ENCODE results near the gene SDHB. TPM values are rescaled to one million over a fixed set of nuclear protein-coding genes. Genes with fewer than 3 reads are reported as not detected.

SDHB gene
- total RNA-seq, 1 experiment from 2014 or later: 70.1 TPM

- CTCF ChIA-PET: interaction anchor here (0.6 to 1.0 kb wide), 2 partner anchors 12 to 47 kb away, joined by 3 to 5 read pairs; no protein-coding TSS in a partner anchor
- BruUV-seq (replicated peaks): no TSS peak
- H3K27ac Mint-ChIP-seq (ENCODE audit: unreplicated experiment): no peak overlapping the region
- TF ChIP-seq CTCF (IDR thresholded peaks at IDR 0.05; ENCODE audit: unreplicated experiment): peak; percentile 31
- H3K4me1 Mint-ChIP-seq (ENCODE audit: low read depth, unreplicated experiment): no peaks in the 10 kb centered on the region
- peaks cover 14% of the 10 kb centered on the region for H3K27me3 Mint-ChIP-seq (ENCODE audit: unreplicated experiment)
- no peaks in the 10 kb centered on the region for H3K9me3 Mint-ChIP-seq (ENCODE audit: low read depth, unreplicated experiment)
- no peaks in the 10 kb centered on the region for H3K36me3 Mint-ChIP-seq (ENCODE audit: insufficient read depth, unreplicated experiment)
- peak; percentile 8 for DNase-seq
- intact Hi-C loops (cut with micrococcal nuclease; ENCODE audit: unreplicated experiment): no loop called here
- no peak overlapping the region for H3K4me3 Mint-ChIP-seq (ENCODE audit: low read depth, unreplicated experiment)
Observed at GRCh38 chr1:16986962-16987361, 66.9 kb downstream of the SDHB start.

- DNase-seq: no peak
- TF ChIP-seq CTCF (IDR thresholded peaks at IDR 0.05; ENCODE audit: unreplicated experiment): no peak
- Mint-ChIP-seq H3K27ac (ENCODE audit: unreplicated experiment) (no peak overlapping the region), H3K27me3 (ENCODE audit: unreplicated experiment) (peaks cover 18% of the 10 kb centered on the region), H3K9me3 (ENCODE audit: low read depth, unreplicated experiment) (no peaks in the 10 kb centered on the region), H3K36me3 (ENCODE audit: insufficient read depth, unreplicated experiment) (no peaks in the 10 kb centered on the region), H3K4me3 (ENCODE audit: low read depth, unreplicated experiment) (no peak overlapping the region), H3K4me1 (ENCODE audit: low read depth, unreplicated experiment) (peaks cover 1% of the 10 kb centered on the region)
- CTCF ChIA-PET: interaction anchor here (1.0 kb wide), 1 partner anchor 11 kb away, joined by 3 read pairs; no protein-coding TSS in a partner anchor
- no TSS peak for BruUV-seq (replicated peaks)
- intact Hi-C loops (cut with micrococcal nuclease; ENCODE audit: unreplicated experiment): no loop called here
Observed at GRCh38 chr1:16986560-16986959, 67.3 kb downstream of the SDHB start.

DNA sequence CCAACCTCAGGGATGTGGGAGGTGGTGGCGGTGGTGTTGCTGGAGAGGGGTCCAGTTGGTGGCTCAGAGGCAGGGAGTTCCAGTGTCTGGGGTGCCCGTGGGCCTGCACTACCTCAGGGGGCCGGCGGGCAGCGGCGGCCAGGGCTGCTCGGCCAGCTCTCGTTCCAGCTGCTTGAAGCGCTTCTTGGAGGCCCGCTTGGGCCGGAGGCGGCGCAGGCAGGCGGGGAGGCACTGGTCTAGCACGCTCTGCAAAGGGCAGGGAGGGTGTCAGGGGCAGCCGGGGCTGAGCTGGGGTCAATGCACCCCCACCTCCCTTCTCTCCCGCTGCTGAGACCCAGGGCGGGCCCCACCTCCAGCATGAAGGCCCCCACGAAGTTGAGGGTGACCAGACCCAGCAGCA is 67.7 kb downstream of the SDHB start:
- intact Hi-C loops (cut with micrococcal nuclease; ENCODE audit: unreplicated experiment): no loop called here
- H3K36me3 Mint-ChIP-seq (ENCODE audit: insufficient read depth, unreplicated experiment): no peaks in the 10 kb centered on the region
- H3K4me3 Mint-ChIP-seq (ENCODE audit: low read depth, unreplicated experiment): no peak overlapping the region
- no peaks in the 10 kb centered on the region for H3K9me3 Mint-ChIP-seq (ENCODE audit: low read depth, unreplicated experiment)
- DNase-seq: no peak
- TF ChIP-seq CTCF (IDR thresholded peaks at IDR 0.05; ENCODE audit: unreplicated experiment): no peak
- no peak overlapping the region for H3K27ac Mint-ChIP-seq (ENCODE audit: unreplicated experiment)
- BruUV-seq (replicated peaks): TSS peak; percentile 12
- CTCF ChIA-PET: interaction anchor here (1.0 kb wide), 1 partner anchor 11 kb away, joined by 3 read pairs; no protein-coding TSS in a partner anchor
- H3K4me1 Mint-ChIP-seq (ENCODE audit: low read depth, unreplicated experiment): peaks cover 6% of the 10 kb centered on the region
- peaks cover 22% of the 10 kb centered on the region for H3K27me3 Mint-ChIP-seq (ENCODE audit: unreplicated experiment)

DNA sequence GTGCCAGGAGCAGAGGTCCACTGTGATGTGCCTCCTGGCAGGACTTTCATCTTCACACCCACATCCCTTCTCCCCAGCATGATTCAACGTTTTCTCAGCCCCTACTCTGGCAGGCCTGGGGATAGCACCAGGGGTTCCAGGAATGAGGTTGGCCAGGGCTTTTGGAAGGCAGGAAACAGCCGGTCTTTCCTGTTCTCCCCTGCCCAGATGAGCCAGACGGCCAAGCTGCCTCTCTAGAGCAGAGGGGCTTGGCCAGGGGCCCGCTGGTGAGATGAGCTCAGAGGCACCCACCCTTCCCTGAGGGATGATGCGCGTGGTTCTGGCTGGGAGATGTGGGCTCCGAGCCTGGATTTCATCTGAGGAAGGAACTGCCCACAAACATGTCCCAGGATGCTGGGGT is 69.1 kb downstream of the SDHB start:
- CTCF ChIA-PET: interaction anchor here (0.6 to 0.7 kb wide), 2 partner anchors 24 to 460 kb away, joined by 3 to 4 read pairs; no protein-coding TSS in a partner anchor
- no peaks in the 10 kb centered on the region for H3K9me3 Mint-ChIP-seq (ENCODE audit: low read depth, unreplicated experiment)
- no peak overlapping the region for H3K27ac Mint-ChIP-seq (ENCODE audit: unreplicated experiment)
- intact Hi-C loops (cut with micrococcal nuclease; ENCODE audit: unreplicated experiment): no loop called here
- no peak for DNase-seq
- TF ChIP-seq CTCF (IDR thresholded peaks at IDR 0.05; ENCODE audit: unreplicated experiment): no peak
- BruUV-seq (replicated peaks): no TSS peak
- no peak overlapping the region for H3K4me3 Mint-ChIP-seq (ENCODE audit: low read depth, unreplicated experiment)
- H3K27me3 Mint-ChIP-seq (ENCODE audit: unreplicated experiment): peaks cover 36% of the 10 kb centered on the region
- no peaks in the 10 kb centered on the region for H3K36me3 Mint-ChIP-seq (ENCODE audit: insufficient read depth, unreplicated experiment)
- H3K4me1 Mint-ChIP-seq (ENCODE audit: low read depth, unreplicated experiment): peaks cover 11% of the 10 kb centered on the region
